ENCODE data around the gene TSR3. TPM values are rescaled to one million over a fixed set of nuclear protein-coding genes. Genes with fewer than 3 reads are reported as not detected.
A peak's percentile ranks its signal among the peaks of the same experiment; 100 is the strongest.

The TSR3 gene
- total and polyA plus RNA-seq, 2 of the 13 experiments (the other 11 are each of a cell fraction or from before 2014, with no cell fraction given) = 24.2 to 51.0 TPM

- TF ChIP-seq GMEB1 (CRISPR knock-in tag; IDR thresholded peaks at IDR 0.05; ENCODE audit: borderline replicate concordance) (peak; percentile 44; the same call in 1 of the 2 replicates), CENPT (CRISPR knock-in tag; IDR thresholded peaks at IDR 0.05; ENCODE audit: low read depth) (no peak), ARNTL (CRISPR knock-in tag; IDR thresholded peaks at IDR 0.05) (peak; percentile 73), RBFOX2 (IDR thresholded peaks at IDR 0.05; ENCODE audit: low read depth, low read length) (peak; percentile 78), CHD4 (IDR thresholded peaks at IDR 0.05; ENCODE audit: borderline replicate concordance, low read length) (no peak), REL (CRISPR knock-in tag; conservative IDR thresholded peaks at IDR 0.05) (peak; percentile 57; the same call in 1 of the 2 replicates), SP1 (IDR thresholded peaks at IDR 0.05) (no peak), SP1 (CRISPR knock-in tag; IDR thresholded peaks at IDR 0.05) (peak; percentile 50; the same call in 1 of the 2 replicates), TERF1 (CRISPR knock-in tag; IDR thresholded peaks at IDR 0.05) (no peak), ZBTB1 (CRISPR knock-in tag; IDR thresholded peaks at IDR 0.05; ENCODE audit: borderline replicate concordance) (no peak), ZSCAN30 (CRISPR knock-in tag; IDR thresholded peaks at IDR 0.05) (0 out of 2 replicates have a peak, but pooled peaks have one; percentile 40), HMGXB4 (CRISPR knock-in tag; IDR thresholded peaks at IDR 0.05; ENCODE audit: borderline replicate concordance in 1 of 2, low read depth in 1 of 2) (peak in 1 of 2 experiments; percentile 51; a peak in 2 of 4 replicates), MAFG (CRISPR knock-in tag; IDR thresholded peaks at IDR 0.05) (peak; percentile 79; the same call in 1 of the 2 replicates), HNRNPL (IDR thresholded peaks at IDR 0.05; ENCODE audit: low read depth, low read length) (no peak), KLF12 (CRISPR knock-in tag; IDR thresholded peaks at IDR 0.05; ENCODE audit: borderline replicate concordance) (0 out of 2 replicates have a peak, but pooled peaks have one; percentile 26), ZNF619 (CRISPR knock-in tag; IDR thresholded peaks at IDR 0.05) (no peak), MAFF (IDR thresholded peaks at IDR 0.05; ENCODE audit: low read depth, low read length) (no peak; the same call in 1 of the 2 replicates), SAP130 (CRISPR knock-in tag; IDR thresholded peaks at IDR 0.05; ENCODE audit: low read depth) (peak; percentile 33; the same call in 1 of the 2 replicates), HDAC1 (CRISPR knock-in tag; IDR thresholded peaks at IDR 0.05) (peak; percentile 27; the same call in 1 of the 2 replicates), BHLHE40 (IDR thresholded peaks at IDR 0.05; ENCODE audit: low read length) (peak; percentile 72; the same call in 1 of the 2 replicates), TMF1 (CRISPR knock-in tag; IDR thresholded peaks at IDR 0.05; ENCODE audit: low read depth) (peak; percentile 80; the same call in 1 of the 2 replicates), RORA (CRISPR knock-in tag; IDR thresholded peaks at IDR 0.05) (no peak), SOX6 (IDR thresholded peaks at IDR 0.05) (no peak), SOX6 (CRISPR knock-in tag; IDR thresholded peaks at IDR 0.05) (peak; percentile 47), NONO (IDR thresholded peaks at IDR 0.05) (no peak), NONO (CRISPR knock-in tag; conservative IDR thresholded peaks at IDR 0.05) (0 out of 2 replicates have a peak, but pooled peaks have one; percentile 6), ZMAT3 (CRISPR knock-in tag; conservative IDR thresholded peaks at IDR 0.05) (no peak)
These were observed 27.8 kb upstream of the TSR3 start (continued) for GRCh38 chr16:1379304-1380076.
